Right lobe of liver (tissue), 6 donors: Measurements from ENCODE around the gene DYRK2. TPM values are rescaled to one million over a fixed set of nuclear protein-coding genes. Genes with fewer than 3 reads are reported as not detected.

Experiments
- ATAC-seq, 4 donors: fragments of 200-7000 bp; cut with Tn5 transposase; one replicate each; pipeline ENCODE4 v1.9.1; 2020; ENCODE audit warnings: mild to moderate bottlenecking in 4 of 4, moderate library complexity in 4 of 4
- DNase-seq, 3 donors: peaks; one replicate each; pipeline ENCODE4 v3.0.0-alpha.2; 2020
- H3K27ac ChIP-seq, 3 donors: fragments of 200-600 bp; one replicate each; pipeline ENCODE4 v1.8.0; 2022
- H3K27me3 ChIP-seq, 2 donors: fragments of 200-600 bp; one replicate each; pipeline ENCODE4 v1.8.0; 2022
- H3K36me3 ChIP-seq, 4 donors: fragments of 200-600 bp; sonication (generic) in 1 of 4; one replicate each; pipeline versions ENCODE4 v1.5.1 to v1.8.0; 2017 to 2022; ENCODE audit warnings: control low read depth in 1 of 4
- H3K4me1 ChIP-seq, 4 donors: fragments of 200-600 bp; sonication (generic) in 1 of 4; one replicate each; pipeline versions ENCODE4 v1.5.1 to v1.8.0; 2017 to 2022; ENCODE audit warnings: control low read depth in 1 of 4
- H3K4me3 ChIP-seq, 3 donors: fragments of 200-600 bp; one replicate each; pipeline ENCODE4 v1.8.0; 2022
- H3K9me3 ChIP-seq, 4 donors: fragments of 200-600 bp; sonication (generic) in 1 of 4; one replicate each; pipeline versions ENCODE4 v1.5.1 to v1.8.0; 2017 to 2022; ENCODE audit warnings: control low read depth in 1 of 4
- POLR2A ChIP-seq: fragments of 450-650 bp; IDR thresholded peaks from one replicate; pipeline ENCODE4 v1.6.1; 2017; ENCODE audit warnings: antibody characterized with exemption, mild to moderate bottlenecking
- WGBS: methylation state at CpG from one replicate; pipeline ENCODE4 v1.1.6; 2018; ENCODE audit warnings: low coverage, low lambda C conversion rate; ENCODE audit not compliant: insufficient coverage; ENCODE audit errors: missing lambda C conversion rate; 5-methylcytosine and 5-hydroxymethylcytosine counted together
- intact Hi-C, 2 donors: fragments of 100-400 bp; cut with DNase I; formaldehyde crosslinking; loops; one replicate each; pipeline versions ENCODE4 v1.11.2 to v1.14.1; 2022
- total RNA-seq, 6 experiments: library from RNA; depleted of rRNA in 2 of 6; stranded (reverse); fragments of >200 nt in 2 of 6; fragmentation: NEBNext Ultra II Directional in 3 of 6; extraction: Animal tissue kit (Norgen Biotek cat#: 25700) in 3 of 6; gene quantifications; one replicate each; pipeline versions ENCODE4 v1.1.0 to v1.2.4, GENCODE V29; 2016 to 2023
- TF ChIP-seq, protein P1 (sequence below), 4 donors: fragments of 200-600 bp in 3 of 4; fragments of 450-650 bp in 1 of 4; IDR thresholded peaks; one replicate each; pipeline versions ENCODE4 v1.5.1 to v1.8.0; 2016 to 2022; ENCODE audit warnings: antibody characterized with exemption in 4 of 4, mild to moderate bottlenecking in 2 of 4
- donor health status: DM: no; HTN: yes; CAD: no.
- donor health status: DM: no; HTN: no; CAD: no.
- donor health status: DM: no; HTN: no; CAD: no.
- donor health status: DM: no; HTN: yes; CAD: no.
- donor health status: DM: no; HTN: yes; CAD: no.

Gene DYRK2
- total RNA-seq, 6 experiments from 2014 or later: 6.5 to 12.5 (median 6.9) TPM

DNA sequence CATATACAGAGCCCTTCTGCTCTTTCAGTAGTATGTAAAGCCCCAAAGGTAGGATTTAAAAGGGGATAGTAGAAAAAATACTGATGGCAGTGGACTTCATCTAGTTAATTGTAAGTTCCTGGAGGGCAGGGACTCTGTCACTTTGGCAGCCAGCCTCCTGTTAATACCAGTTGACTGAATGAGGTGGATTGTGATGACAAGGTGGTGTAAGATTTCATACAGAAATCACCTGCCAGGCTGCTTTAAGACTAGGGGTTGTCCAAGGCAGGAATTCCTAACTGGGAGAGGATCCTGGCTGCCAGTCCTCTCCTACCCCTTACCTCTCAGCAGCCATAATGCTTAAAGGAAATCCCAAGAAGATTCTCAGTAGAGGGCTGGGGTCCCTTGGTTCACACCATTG lies 7.3 kb downstream of the DYRK2 start:
- TF ChIP-seq, protein P1, sequence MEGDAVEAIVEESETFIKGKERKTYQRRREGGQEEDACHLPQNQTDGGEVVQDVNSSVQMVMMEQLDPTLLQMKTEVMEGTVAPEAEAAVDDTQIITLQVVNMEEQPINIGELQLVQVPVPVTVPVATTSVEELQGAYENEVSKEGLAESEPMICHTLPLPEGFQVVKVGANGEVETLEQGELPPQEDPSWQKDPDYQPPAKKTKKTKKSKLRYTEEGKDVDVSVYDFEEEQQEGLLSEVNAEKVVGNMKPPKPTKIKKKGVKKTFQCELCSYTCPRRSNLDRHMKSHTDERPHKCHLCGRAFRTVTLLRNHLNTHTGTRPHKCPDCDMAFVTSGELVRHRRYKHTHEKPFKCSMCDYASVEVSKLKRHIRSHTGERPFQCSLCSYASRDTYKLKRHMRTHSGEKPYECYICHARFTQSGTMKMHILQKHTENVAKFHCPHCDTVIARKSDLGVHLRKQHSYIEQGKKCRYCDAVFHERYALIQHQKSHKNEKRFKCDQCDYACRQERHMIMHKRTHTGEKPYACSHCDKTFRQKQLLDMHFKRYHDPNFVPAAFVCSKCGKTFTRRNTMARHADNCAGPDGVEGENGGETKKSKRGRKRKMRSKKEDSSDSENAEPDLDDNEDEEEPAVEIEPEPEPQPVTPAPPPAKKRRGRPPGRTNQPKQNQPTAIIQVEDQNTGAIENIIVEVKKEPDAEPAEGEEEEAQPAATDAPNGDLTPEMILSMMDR (IDR thresholded peaks at IDR 0.05): no peak
- TF ChIP-seq POLR2A: no peak
- Histone ChIP-seq H3K27me3 (no peaks in the 10 kb centered on the region), H3K4me3 (no peak overlapping the region), H3K9me3 (no peaks in the 10 kb centered on the region), H3K27ac (no peak overlapping the region), H3K36me3 (peaks cover 0 to 12% (median 7%) of the 10 kb centered on the region in 4 donors), H3K4me1 (peaks cover 0 to under 1% (median 0%) of the 10 kb centered on the region in 4 donors)
- DNase-seq: no peak
- intact Hi-C loops: no loop called here
- no peak for ATAC-seq

DNA sequence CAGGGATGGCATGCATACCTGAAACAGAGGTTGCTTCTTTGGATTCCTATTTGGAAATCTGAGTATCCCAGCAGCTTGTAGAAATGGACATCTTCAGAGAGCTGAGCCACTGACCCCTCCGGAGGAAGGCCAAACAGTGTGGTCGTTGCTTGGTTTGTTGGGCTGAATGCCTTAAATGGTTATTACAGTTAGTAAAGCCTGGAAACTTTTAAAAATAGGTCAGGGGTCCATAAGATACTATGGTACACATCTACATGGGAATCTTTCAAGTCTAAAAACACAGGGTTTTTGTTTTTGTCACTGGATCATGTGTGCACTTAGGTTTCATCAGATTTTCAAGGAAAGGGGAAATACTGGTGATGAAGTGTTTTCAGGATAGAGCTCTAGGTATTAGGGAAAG lies 7.7 kb downstream of the DYRK2 start:
- no peak overlapping the region for H3K4me3 ChIP-seq
- ATAC-seq: no peak
- DNase-seq: no peak
- H3K9me3 ChIP-seq: no peaks in the 10 kb centered on the region
- intact Hi-C loops: no loop called here
- no peak overlapping the region for H3K27ac ChIP-seq
- no peaks in the 10 kb centered on the region for H3K4me1 ChIP-seq
- peaks cover 0 to 12% (median 7%) of the 10 kb centered on the region in 4 donors for H3K36me3 ChIP-seq
- WGBS: 96% methylated on average over 2 of the region's 2 CpGs
- H3K27me3 ChIP-seq: no peaks in the 10 kb centered on the region
- TF ChIP-seq POLR2A: no peak

DNA sequence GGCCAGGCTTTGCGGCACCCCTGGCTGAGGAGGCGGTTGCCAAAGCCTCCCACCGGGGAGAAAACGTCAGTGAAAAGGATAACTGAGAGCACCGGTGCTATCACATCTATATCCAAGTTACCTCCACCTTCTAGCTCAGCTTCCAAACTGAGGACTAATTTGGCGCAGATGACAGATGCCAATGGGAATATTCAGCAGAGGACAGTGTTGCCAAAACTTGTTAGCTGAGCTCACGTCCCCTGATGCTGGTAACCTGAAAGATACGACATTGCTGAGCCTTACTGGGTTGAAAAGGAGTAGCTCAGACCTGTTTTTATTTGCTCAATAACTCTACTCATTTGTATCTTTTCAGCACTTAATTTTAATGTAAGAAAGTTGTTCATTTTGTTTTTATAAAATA lies 9.9 kb downstream of the DYRK2 start:
- intact Hi-C loops: no loop called here
- 90% methylated on average over 5 of the region's 8 CpGs for WGBS
- no peak for TF ChIP-seq POLR2A
- TF ChIP-seq, protein P1 (IDR thresholded peaks at IDR 0.05): no peak

DNA sequence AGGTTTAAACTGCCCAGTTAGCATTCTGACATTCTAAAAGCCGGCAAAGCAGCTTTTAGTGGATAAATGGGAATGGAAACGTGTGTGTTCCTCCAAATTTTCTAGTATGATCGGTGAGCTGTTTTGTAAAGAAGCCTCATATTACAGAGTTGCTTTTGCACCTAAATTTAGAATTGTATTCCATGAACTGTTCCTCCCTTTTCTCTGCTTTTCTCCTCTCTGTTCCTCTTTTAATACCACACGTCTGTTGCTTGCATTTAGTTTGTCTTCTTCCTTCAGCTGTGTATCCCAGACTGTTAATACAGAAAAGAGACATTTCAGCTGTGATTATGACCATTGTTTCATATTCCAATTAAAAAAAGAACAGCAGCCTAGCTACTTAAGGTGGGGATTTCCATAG lies 10.7 kb downstream of the DYRK2 start:
- peaks cover 0 to 12% (median 7%) of the 10 kb centered on the region in 4 donors for H3K36me3 ChIP-seq
- no peaks in the 10 kb centered on the region for H3K4me1 ChIP-seq
- TF ChIP-seq, protein P1 (IDR thresholded peaks at IDR 0.05): no peak
- no peak for TF ChIP-seq POLR2A
- WGBS: 78% methylated on average over 4 of the region's 4 CpGs
- no peaks in the 10 kb centered on the region for H3K27me3 ChIP-seq
- no peak for DNase-seq
- intact Hi-C loops: no loop called here
- no peak for ATAC-seq
- no peak overlapping the region for H3K4me3 ChIP-seq
- H3K27ac ChIP-seq: no peak overlapping the region
- H3K9me3 ChIP-seq: no peaks in the 10 kb centered on the region

More for the DNA sequence above, 9.9 kb downstream of the DYRK2 start:
- DNase-seq (no peak), ATAC-seq (no peak)
- no peaks in the 10 kb centered on the region for H3K9me3 ChIP-seq
- H3K4me3 ChIP-seq: no peak overlapping the region
- no peaks in the 10 kb centered on the region for H3K27me3 ChIP-seq
- no peak overlapping the region for H3K27ac ChIP-seq
- no peaks in the 10 kb centered on the region for H3K4me1 ChIP-seq
- H3K36me3 ChIP-seq: peaks cover 0 to 12% (median 7%) of the 10 kb centered on the region in 4 donors

DNA sequence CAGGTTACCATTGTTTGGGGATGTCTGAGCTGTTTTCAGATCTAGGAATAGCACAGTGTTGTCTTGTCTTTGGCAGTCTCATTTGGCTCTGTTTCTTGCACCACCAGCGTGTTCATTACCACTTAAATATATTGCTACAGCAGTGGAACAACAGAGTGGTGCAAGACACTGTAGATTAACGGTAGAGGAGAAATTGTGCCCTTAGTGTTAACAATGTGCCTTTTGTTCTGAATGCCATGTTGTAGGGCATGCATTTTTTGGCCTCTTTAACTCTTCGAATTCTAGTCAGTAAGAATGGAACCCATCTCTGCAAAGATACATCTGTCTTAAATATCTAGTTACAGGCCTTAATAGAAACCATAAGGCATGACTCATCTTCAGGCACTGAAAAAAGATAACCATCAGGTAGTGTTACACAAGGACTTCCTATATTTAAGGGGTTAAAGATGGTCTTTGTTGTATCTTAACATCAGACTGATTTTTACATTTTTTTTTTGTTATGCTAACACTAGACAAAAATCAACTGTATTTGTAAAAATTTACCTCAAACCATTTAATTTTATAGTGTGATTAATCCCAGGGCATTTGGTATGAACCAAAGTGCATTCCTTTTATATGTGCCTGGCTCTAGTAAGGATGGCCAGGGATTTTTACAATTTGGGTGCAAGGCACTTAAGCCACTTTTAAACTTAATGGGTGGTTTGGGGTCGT lies 12.9 kb downstream of the DYRK2 start:
- 69% methylated on average over 4 of the region's 4 CpGs for WGBS
- Histone ChIP-seq H3K4me1 (no peaks in the 10 kb centered on the region), H3K27me3 (no peaks in the 10 kb centered on the region), H3K27ac (no peak overlapping the region), H3K4me3 (no peak overlapping the region), H3K36me3 (peaks cover 0 to 12% (median 7%) of the 10 kb centered on the region in 4 donors), H3K9me3 (no peaks in the 10 kb centered on the region)
- intact Hi-C loops: no loop called here
- ATAC-seq (no peak), DNase-seq (no peak)
- no peak for TF ChIP-seq POLR2A
- TF ChIP-seq, protein P1 (IDR thresholded peaks at IDR 0.05): no peak
